Measurements from ENCODE around the gene ECM2. TPM values are rescaled to one million over a fixed set of nuclear protein-coding genes. Genes with fewer than 3 reads are reported as not detected.

The ECM2 gene
- total and polyA plus RNA-seq, 2 of the 13 experiments (the other 11 are each of a cell fraction or from before 2014, with no cell fraction given), result 0.37 TPM; not detected in 1

DNA sequence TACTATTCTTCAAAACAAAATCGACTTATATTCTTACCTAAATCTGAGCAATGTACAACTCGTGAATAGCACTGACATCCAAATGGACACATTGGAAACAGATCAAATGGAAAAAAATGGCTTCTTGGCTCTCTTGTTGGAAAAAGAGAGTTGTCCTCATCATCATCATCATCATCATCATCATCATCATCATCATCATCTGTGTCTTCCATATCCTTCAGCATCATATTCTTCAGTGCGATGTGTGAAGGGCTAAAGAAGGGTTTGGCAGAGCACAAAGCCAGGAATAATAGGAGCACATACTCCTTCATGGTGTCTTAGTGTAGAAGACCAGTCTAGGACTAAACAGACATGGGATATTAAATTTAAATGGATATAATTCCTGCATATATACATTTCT, 61.2 kb downstream of the ECM2 start:
- intact Hi-C loops (cut with micrococcal nuclease; ENCODE audit: unreplicated experiment), result no loop called here
- in situ Hi-C loops (cut with HindIII; ENCODE audit: extremely low pct_ligation_motif_present, low pct_unique_long_range_greater_than_20kb), result no loop called here
- ChIA-PET POLR2A (no interaction called here), CTCF (ENCODE audit: low intra/inter-chr PET ratio, low total read pairs) (no interaction called here)
- ATAC-seq (no peak), FAIRE-seq (no peak), DNase-seq (ENCODE audit: low spot score) (no peak)
- no peak overlapping the region for H3K4me3 ChIP-seq (replicated peaks in 1 of 3; ENCODE audit: insufficient read depth in 1 of 3, low read depth in 2 of 3, low read length in 3 of 3)
- no peaks in the 10 kb centered on the region for H3K79me2 ChIP-seq (ENCODE audit: insufficient read depth, low read length)
- TF ChIP-seq CREB1 (IDR thresholded peaks at IDR 0.05) (peak; percentile 85), CREB1 (CRISPR knock-in tag; IDR thresholded peaks at IDR 0.05) (no peak), KMT2A (CRISPR knock-in tag; IDR thresholded peaks at IDR 0.05) (no peak)
- BruUV-seq (replicated peaks), result no TSS peak
- H2AFZ ChIP-seq (ENCODE audit: low read length), result no peak overlapping the region
- H3K4me1 ChIP-seq (ENCODE audit: insufficient read depth, low read length), result no peaks in the 10 kb centered on the region
- no peaks in the 10 kb centered on the region for H3K36me3 ChIP-seq (replicated peaks in 1 of 2; ENCODE audit: control insufficient read depth in 1 of 2, insufficient read depth in 2 of 2, low read length in 2 of 2)
- no peak overlapping the region for H3K4me2 ChIP-seq (ENCODE audit: low read depth, low read length)
- no peaks in the 10 kb centered on the region for H3K27me3 ChIP-seq (ENCODE audit: control insufficient read depth in 1 of 2, insufficient read depth in 2 of 2, low read length in 2 of 2)
- 74% methylated on average over 3 of the region's 3 CpGs for WGBS (ENCODE audit: low lambda C conversion rate)
- H3K27ac ChIP-seq (ENCODE audit: extremely low read length, insufficient read depth, low read length), result no peak overlapping the region
- H3K9ac ChIP-seq (ENCODE audit: insufficient read depth, low read depth, low read length), result no peak overlapping the region
- no peaks in the 10 kb centered on the region for H3K9me3 ChIP-seq (ENCODE audit: low read length)
- no peaks in the 10 kb centered on the region for H4K20me1 ChIP-seq (ENCODE audit: insufficient read depth, low read length)

DNA sequence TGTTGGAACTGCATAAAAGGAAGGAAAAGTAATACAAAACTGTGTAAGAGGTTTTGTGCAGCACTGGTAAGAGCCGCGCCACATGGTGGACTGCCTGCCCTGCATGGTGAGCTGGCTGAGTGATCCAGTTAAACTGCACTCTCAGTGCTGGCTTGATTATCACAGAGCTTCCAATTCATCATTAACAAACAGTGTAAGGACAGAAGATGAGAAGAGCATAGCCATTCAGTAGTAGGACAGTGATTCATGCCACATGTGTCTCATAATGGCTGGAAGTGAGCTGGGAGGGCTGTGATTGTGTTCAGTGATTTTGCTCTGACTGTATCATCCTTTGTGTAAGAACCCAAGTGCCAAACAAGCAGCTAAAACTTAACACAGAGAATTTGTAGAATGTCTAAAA, 67.6 kb downstream of the ECM2 start:
- Histone ChIP-seq H3K9ac (ENCODE audit: insufficient read depth, low read depth, low read length) (no peak overlapping the region), H3K4me2 (ENCODE audit: low read depth, low read length) (no peak overlapping the region), H3K9me3 (ENCODE audit: low read length) (no peaks in the 10 kb centered on the region), H2AFZ (ENCODE audit: low read length) (no peak overlapping the region), H3K27ac (ENCODE audit: extremely low read length, insufficient read depth, low read length) (no peak overlapping the region), H3K4me1 (ENCODE audit: insufficient read depth, low read length) (no peaks in the 10 kb centered on the region), H3K4me3 (replicated peaks in 1 of 3; ENCODE audit: insufficient read depth in 1 of 3, low read depth in 2 of 3, low read length in 3 of 3) (no peak overlapping the region), H4K20me1 (ENCODE audit: insufficient read depth, low read length) (no peaks in the 10 kb centered on the region), H3K27me3 (ENCODE audit: control insufficient read depth in 1 of 2, insufficient read depth in 2 of 2, low read length in 2 of 2) (no peaks in the 10 kb centered on the region), H3K79me2 (ENCODE audit: insufficient read depth, low read length) (no peaks in the 10 kb centered on the region), H3K36me3 (replicated peaks in 1 of 2; ENCODE audit: control insufficient read depth in 1 of 2, insufficient read depth in 2 of 2, low read length in 2 of 2) (no peaks in the 10 kb centered on the region)
- in situ Hi-C loops (cut with HindIII; ENCODE audit: extremely low pct_ligation_motif_present, low pct_unique_long_range_greater_than_20kb) (no loop called here), intact Hi-C loops (cut with micrococcal nuclease; ENCODE audit: unreplicated experiment) (no loop called here)
- no peak for ATAC-seq
- FAIRE-seq, result no peak
- 100% methylated on average over 2 of the region's 2 CpGs for WGBS (ENCODE audit: low lambda C conversion rate)
- ChIA-PET POLR2A (no interaction called here), CTCF (ENCODE audit: low intra/inter-chr PET ratio, low total read pairs) (no interaction called here)
- no peak for DNase-seq (ENCODE audit: low spot score)
- no TSS peak for BruUV-seq (replicated peaks)
- TF ChIP-seq ZNF678 (CRISPR knock-in tag; IDR thresholded peaks at IDR 0.05), result no peak

DNA sequence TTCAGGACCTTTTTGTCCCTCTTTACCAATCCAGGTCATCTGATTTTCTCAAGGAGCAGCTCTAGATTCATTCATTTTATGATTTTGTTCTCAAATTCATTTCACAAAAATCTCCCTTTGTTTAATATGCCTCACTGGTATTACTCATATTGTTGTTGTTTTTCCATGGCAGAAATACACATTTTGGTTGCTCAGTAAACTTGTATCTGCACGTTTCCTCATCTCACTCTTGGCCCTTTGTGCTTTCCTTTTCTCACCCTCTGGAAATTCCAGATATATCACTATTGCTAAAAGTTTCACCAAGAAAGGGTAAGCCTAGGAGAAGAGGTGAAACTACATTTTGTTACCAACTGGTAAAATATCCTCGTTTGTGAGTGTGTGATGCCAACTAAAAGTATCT, 68.3 kb downstream of the ECM2 start:
- CTCF ChIA-PET (ENCODE audit: low intra/inter-chr PET ratio, low total read pairs), result no interaction called here
- ATAC-seq (no peak), DNase-seq (ENCODE audit: low spot score) (no peak), FAIRE-seq (no peak)
- Histone ChIP-seq H3K36me3 (replicated peaks in 1 of 2; ENCODE audit: control insufficient read depth in 1 of 2, insufficient read depth in 2 of 2, low read length in 2 of 2) (no peaks in the 10 kb centered on the region), H4K20me1 (ENCODE audit: insufficient read depth, low read length) (no peaks in the 10 kb centered on the region), H3K4me3 (replicated peaks in 1 of 3; ENCODE audit: insufficient read depth in 1 of 3, low read depth in 2 of 3, low read length in 3 of 3) (no peak overlapping the region), H3K4me2 (ENCODE audit: low read depth, low read length) (no peak overlapping the region), H3K4me1 (ENCODE audit: insufficient read depth, low read length) (no peaks in the 10 kb centered on the region), H2AFZ (ENCODE audit: low read length) (no peak overlapping the region), H3K27me3 (ENCODE audit: control insufficient read depth in 1 of 2, insufficient read depth in 2 of 2, low read length in 2 of 2) (no peaks in the 10 kb centered on the region), H3K9ac (ENCODE audit: insufficient read depth, low read depth, low read length) (no peak overlapping the region), H3K27ac (ENCODE audit: extremely low read length, insufficient read depth, low read length) (no peak overlapping the region), H3K9me3 (ENCODE audit: low read length) (no peaks in the 10 kb centered on the region), H3K79me2 (ENCODE audit: insufficient read depth, low read length) (no peaks in the 10 kb centered on the region)
- BruUV-seq (replicated peaks), result no TSS peak
- 89% methylated on average over 2 of the region's 2 CpGs for WGBS (ENCODE audit: low lambda C conversion rate)
- intact Hi-C loops (cut with micrococcal nuclease; ENCODE audit: unreplicated experiment) (no loop called here), in situ Hi-C loops (cut with HindIII; ENCODE audit: extremely low pct_ligation_motif_present, low pct_unique_long_range_greater_than_20kb) (no loop called here)
- POLR2A ChIA-PET, result no interaction called here
- TF ChIP-seq, protein P1, sequence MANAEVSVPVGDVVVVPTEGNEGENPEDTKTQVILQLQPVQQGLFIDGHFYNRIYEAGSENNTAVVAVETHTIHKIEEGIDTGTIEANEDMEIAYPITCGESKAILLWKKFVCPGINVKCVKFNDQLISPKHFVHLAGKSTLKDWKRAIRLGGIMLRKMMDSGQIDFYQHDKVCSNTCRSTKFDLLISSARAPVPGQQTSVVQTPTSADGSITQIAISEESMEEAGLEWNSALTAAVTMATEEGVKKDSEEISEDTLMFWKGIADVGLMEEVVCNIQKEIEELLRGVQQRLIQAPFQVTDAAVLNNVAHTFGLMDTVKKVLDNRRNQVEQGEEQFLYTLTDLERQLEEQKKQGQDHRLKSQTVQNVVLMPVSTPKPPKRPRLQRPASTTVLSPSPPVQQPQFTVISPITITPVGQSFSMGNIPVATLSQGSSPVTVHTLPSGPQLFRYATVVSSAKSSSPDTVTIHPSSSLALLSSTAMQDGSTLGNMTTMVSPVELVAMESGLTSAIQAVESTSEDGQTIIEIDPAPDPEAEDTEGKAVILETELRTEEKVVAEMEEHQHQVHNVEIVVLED (CRISPR knock-in tag; IDR thresholded peaks at IDR 0.05; ENCODE audit: borderline replicate concordance), result no peak
- TF ChIP-seq YEATS4 (CRISPR knock-in tag; IDR thresholded peaks at IDR 0.05; ENCODE audit: borderline replicate concordance) (no peak), NCOR1 (IDR thresholded peaks at IDR 0.05; ENCODE audit: borderline replicate concordance, low read length) (no peak), NCOA2 (CRISPR knock-in tag; IDR thresholded peaks at IDR 0.05) (no peak), ZNF263 (CRISPR knock-in tag; IDR thresholded peaks at IDR 0.05) (no peak), THAP11 (CRISPR knock-in tag; IDR thresholded peaks at IDR 0.05) (no peak)
- TF ChIP-seq, protein P2, sequence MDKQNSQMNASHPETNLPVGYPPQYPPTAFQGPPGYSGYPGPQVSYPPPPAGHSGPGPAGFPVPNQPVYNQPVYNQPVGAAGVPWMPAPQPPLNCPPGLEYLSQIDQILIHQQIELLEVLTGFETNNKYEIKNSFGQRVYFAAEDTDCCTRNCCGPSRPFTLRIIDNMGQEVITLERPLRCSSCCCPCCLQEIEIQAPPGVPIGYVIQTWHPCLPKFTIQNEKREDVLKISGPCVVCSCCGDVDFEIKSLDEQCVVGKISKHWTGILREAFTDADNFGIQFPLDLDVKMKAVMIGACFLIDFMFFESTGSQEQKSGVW (CRISPR knock-in tag; IDR thresholded peaks at IDR 0.05; ENCODE audit: borderline replicate concordance), result no peak

Measured in HepG2 (cell line).